Motor neuron (in vitro differentiated cells): ENCODE data around the gene EFNA1. TPM values are rescaled to one million over a fixed set of nuclear protein-coding genes. Genes with fewer than 3 reads are reported as not detected.
"Not testable (repeated sequence)": the region's sequence is repeated elsewhere in the genome, so short reads cannot be mapped to it uniquely, and the experiment has no call there.

Experiments used
- ATAC-seq, 8 experiments: fragments of 200-7000 bp; cut with Tn5 transposase; replicated peaks in 6 of 8; 2 replicates each; pipeline ENCODE4 v1.8.0; 2021; ENCODE audit warnings: mild to moderate bottlenecking in 8 of 8, moderate library complexity in 8 of 8
- H3K27ac ChIP-seq, 2 donors: fragments of 250-450 bp; sonication (Bioruptor Pico); 2 replicates each; pipeline ENCODE4 v1.9.0; 2021; ENCODE audit warnings: antibody characterized with exemption in 2 of 2, mild to moderate bottlenecking in 2 of 2, moderate library complexity in 1 of 2
- H3K4me1 ChIP-seq, 2 donors: fragments of 250-450 bp; sonication (Bioruptor Pico); replicated peaks in 1 of 2; 2 replicates each; pipeline ENCODE4 v1.6.1; 2021; ENCODE audit warnings: antibody characterized with exemption in 2 of 2, mild to moderate bottlenecking in 2 of 2, moderate library complexity in 1 of 2
- H3K4me3 ChIP-seq, 5 donors: fragments of 250-450 bp; sonication (Bioruptor Pico); 2 replicates each; pipeline ENCODE4 v1.9.0; 2021; ENCODE audit warnings: antibody characterized with exemption in 5 of 5, mild to moderate bottlenecking in 5 of 5, moderate library complexity in 4 of 5
- WGBS, 10 experiments: fragments of 450-650 bp; shearing (Covaris generic); methylation state at CpG; one replicate each; pipeline ENCODE4 v1.0.0; 2022; 5-methylcytosine and 5-hydroxymethylcytosine counted together
- in situ Hi-C, 9 experiments: fragments of 400-800 bp; cut with MboI; loops; one replicate each; pipeline ENCODE4 v1.15.0; 2021; ENCODE audit warnings: low sequenced_read_pairs in 9 of 9, low pct_unique_long_range_greater_than_20kb in 2 of 9; ENCODE audit not compliant: unreplicated experiment in 9 of 9
- total RNA-seq, 8 experiments: library from RNA; unstranded; fragments of 300-600 nt; gene quantifications; 2 replicates each; pipeline versions ENCODE4 v1.2.3 to v1.2.4, GENCODE V29; 2022

EFNA1 gene
- total RNA-seq, 8 experiments from 2014 or later: 0.92 to 61.0 (median 1.6) TPM

DNA sequence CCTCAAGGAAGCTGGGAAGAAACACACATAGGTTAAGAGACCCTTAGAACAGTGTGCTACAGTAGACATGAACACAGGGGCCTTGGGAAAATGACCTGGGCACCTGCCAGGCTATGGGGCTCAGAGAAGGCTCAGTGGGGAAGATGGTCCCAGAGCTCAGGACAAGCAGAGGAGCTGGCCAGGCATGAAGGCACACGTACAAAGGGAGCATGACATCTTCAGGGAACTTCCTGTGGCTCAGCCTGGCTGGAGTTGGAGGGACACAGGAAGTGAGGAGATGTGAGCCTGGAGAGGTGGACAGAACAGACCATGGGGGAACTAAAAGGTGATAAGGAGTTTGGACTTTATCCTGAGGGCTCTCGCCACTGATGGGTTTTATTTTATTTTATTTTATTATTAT is 4.2 kb downstream of the EFNA1 start:
- in situ Hi-C loops: no loop called here
- no peak for ATAC-seq
- peaks cover 27 to 37% of the 10 kb centered on the region in 2 donors for H3K4me1 ChIP-seq
- no peak overlapping the region for H3K27ac ChIP-seq
- 50 to 100% (median 80%) methylated on average over 1 to 2 of the region's 2 CpGs; no CpG with 5 or more reads in 4 of the 10 experiments for WGBS, 10 experiments
- no peak overlapping the region for H3K4me3 ChIP-seq

DNA sequence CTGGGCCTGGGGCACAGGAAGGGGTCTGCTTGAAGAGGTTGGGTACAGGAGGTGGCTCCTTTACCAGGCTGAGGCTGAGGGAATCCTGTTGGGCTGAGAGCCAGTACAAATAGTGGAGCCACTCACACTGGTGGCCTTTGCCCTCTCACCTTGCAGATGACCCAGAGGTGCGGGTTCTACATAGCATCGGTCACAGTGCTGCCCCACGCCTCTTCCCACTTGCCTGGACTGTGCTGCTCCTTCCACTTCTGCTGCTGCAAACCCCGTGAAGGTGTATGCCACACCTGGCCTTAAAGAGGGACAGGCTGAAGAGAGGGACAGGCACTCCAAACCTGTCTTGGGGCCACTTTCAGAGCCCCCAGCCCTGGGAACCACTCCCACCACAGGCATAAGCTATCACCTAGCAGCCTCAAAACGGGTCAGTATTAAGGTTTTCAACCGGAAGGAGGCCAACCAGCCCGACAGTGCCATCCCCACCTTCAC is 6.2 kb downstream of the EFNA1 start:
- H3K4me1 ChIP-seq: peaks cover 20 to 27% of the 10 kb centered on the region in 2 donors
- no peak for ATAC-seq
- WGBS, 10 experiments: 74 to 100% (median 88%) methylated on average over 1 to 5 of the region's 7 CpGs; no CpG with 5 or more reads in 4 of the 10 experiments
- in situ Hi-C loops: no loop called here
- H3K27ac ChIP-seq: no peak overlapping the region
- H3K4me3 ChIP-seq: no peak overlapping the region

DNA sequence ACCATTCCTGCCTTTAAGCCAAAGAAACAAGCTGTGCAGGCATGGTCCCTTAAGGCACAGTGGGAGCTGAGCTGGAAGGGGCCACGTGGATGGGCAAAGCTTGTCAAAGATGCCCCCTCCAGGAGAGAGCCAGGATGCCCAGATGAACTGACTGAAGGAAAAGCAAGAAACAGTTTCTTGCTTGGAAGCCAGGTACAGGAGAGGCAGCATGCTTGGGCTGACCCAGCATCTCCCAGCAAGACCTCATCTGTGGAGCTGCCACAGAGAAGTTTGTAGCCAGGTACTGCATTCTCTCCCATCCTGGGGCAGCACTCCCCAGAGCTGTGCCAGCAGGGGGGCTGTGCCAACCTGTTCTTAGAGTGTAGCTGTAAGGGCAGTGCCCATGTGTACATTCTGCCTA is 6.6 kb downstream of the EFNA1 start:
- no peak for ATAC-seq
- in situ Hi-C loops: no loop called here
- Histone ChIP-seq H3K4me1 (peaks cover 23 to 27% of the 10 kb centered on the region in 2 donors), H3K27ac (no peak overlapping the region), H3K4me3 (peak overlapping the region in 3 of 5 donors; percentile 65 to 81 (median 69))
- 33 to 67% (median 57%) methylated on average over 1 of the region's 1 CpG; no CpG with 5 or more reads in 7 of the 10 experiments for WGBS, 10 experiments

DNA sequence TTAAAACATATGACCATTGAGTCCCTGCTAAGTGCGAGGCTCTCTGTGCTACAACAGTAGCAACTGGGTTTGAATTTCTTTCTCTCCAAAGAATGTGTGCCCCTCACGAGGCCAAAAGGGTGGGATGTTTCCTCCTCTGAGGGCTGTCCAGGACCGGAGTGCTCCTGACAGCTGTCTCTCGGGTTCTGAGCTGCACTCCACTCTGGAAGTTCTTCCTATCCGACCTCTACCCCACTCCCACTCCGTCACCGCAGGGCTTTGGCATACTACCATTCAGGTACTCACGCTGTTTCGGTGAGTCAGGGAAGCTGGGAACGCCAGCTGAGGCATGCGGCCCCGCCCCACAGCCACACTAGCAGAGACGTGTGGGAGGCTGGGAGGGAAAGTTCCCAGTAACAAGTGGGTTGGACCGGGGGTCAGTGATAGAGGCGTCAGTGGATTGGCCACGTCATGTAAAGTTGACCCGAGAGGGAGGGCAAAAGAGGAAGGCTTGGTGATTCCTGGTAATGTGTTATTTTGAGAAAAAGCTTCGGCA is 7.3 kb downstream of the EFNA1 start:
- WGBS, 10 experiments: 0 to 25% (median 5%) methylated on average over 1 to 14 of the region's 18 CpGs; no CpG with 5 or more reads in 2 of the 10 experiments
- peak; percentile 43 to 70 (median 50) for ATAC-seq
- in situ Hi-C loops: no loop called here
- H3K27ac ChIP-seq: peak overlapping the region; percentile 78 to 83
- peaks cover 25% of the 10 kb centered on the region in 2 donors for H3K4me1 ChIP-seq
- H3K4me3 ChIP-seq: peak overlapping the region; percentile 65 to 81 (median 69)

DNA sequence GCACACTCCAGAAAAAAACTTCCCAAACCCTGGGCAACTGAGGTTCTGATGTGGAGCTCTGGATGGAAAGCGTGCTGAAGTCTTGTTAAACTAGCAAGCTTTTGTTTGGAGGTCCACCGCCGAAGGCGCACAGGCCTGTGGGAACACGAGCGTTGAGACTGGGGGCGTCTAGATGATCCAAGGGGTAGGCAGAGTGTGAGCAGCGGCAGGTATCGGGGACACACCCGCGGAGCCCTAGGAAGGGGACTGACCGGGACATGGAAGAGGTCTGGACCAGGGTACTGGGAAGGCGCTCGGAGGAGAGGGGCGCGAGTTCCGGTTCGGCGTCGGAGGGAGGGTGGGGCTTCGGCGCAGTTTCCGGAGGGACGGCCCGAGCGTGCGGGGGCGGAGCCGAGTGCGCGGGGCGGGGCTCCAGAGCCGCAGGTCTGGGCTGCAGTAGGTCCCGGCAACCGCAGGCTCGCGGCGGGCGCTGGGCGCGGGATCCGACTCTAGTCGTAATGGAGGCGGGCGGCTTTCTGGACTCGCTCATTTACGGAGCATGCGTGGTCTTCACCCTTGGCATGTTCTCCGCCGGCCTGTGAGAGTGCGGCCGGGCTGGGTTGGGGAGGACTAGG is 7.8 kb downstream of the EFNA1 start, which contains the start of gene SLC50A1:
Gene SLC50A1, plus strand, starts transcription at position 438 of the 614 bp plus-strand sequence. Its CDS starts 60 bp downstream, at position 498.
- ATAC-seq: peak; percentile 65 to 89 (median 86)
- peaks cover 19% of the 10 kb centered on the region in 2 donors for H3K4me1 ChIP-seq
- 0 to 3% (median 0%) methylated on average over 3 to 25 of the region's 52 CpGs; no CpG with 5 or more reads in 4 of the 10 experiments for WGBS, 10 experiments
- H3K4me3 ChIP-seq: peak within 1 kb of the TSS; percentile 65 to 81 (median 69)
- in situ Hi-C loops: no loop called here
- peak within 1 kb of the TSS; percentile 83 to 87 for H3K27ac ChIP-seq

DNA sequence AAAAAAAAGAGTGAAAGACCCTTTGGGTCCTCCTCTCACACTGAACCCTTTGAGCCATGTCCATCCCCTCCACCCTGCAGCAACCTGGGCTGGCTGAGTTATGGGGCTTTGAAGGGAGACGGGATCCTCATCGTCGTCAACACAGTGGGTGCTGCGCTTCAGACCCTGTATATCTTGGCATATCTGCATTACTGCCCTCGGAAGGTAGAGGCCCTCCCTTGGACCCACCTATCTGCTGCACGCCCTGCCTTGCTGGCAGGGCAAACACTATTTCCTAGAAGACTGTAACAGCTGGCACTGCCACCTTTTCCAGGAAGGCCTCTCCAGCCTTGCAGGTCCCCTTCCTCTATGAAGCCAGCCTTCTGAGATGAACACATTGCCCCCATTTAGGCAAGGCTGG is 9.1 kb downstream of the EFNA1 start:
- ATAC-seq: no peak
- Histone ChIP-seq H3K4me3 (peak overlapping the region; percentile 65 to 81 (median 69)), H3K27ac (peak overlapping the region; percentile 80 to 87), H3K4me1 (peaks cover 17 to 19% of the 10 kb centered on the region in 2 donors)
- 10 to 61% (median 44%) methylated on average over 2 to 6 of the region's 6 CpGs; no CpG with 5 or more reads in 5 of the 10 experiments for WGBS, 10 experiments
- in situ Hi-C loops: no loop called here

DNA sequence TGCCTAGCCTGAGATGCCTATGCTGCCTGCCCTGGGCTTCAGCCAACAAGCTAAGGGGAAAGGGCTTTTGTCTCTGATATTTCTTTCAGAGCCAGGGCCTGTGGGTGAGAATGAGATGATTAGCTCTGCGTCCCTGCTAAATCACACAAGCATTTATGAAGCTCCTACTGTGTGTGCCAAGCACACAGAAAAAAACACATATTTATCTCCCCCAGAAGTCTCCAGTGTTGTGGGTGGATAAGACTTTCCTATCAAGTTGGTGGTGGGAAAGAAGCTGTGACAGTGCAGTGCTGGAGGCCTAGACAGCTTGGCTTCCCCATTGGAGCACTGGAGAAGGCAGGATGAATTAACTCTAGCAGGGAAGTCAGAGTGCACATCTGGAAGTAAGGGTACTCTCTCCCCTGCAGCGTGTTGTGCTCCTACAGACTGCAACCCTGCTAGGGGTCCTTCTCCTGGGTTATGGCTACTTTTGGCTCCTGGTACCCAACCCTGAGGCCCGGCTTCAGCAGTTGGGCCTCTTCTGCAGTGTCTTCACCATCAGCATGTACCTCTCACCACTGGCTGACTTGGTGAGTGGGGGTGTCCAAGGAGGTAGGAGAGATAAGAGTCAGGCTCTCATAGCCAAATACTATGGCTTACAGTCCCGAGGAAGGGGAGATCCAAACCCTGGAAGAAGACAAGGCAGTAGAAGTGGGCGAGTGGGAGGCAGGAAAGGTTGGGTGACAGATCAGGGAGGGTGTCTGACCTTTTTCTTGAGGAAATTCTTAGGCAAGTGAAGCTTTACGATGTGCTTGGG is 9.7 kb downstream of the EFNA1 start:
- 70 to 96% (median 84%) methylated on average over 1 to 6 of the region's 6 CpGs; no CpG with 5 or more reads in 4 of the 10 experiments for WGBS, 10 experiments
- in situ Hi-C loops: no loop called here
- peak overlapping the region; percentile 80 to 87 for H3K27ac ChIP-seq
- peaks cover 17 to 19% of the 10 kb centered on the region in 2 donors for H3K4me1 ChIP-seq
- no peak for ATAC-seq
- peak overlapping the region in 3 of 5 donors; percentile 65 to 69 (median 65) for H3K4me3 ChIP-seq

DNA sequence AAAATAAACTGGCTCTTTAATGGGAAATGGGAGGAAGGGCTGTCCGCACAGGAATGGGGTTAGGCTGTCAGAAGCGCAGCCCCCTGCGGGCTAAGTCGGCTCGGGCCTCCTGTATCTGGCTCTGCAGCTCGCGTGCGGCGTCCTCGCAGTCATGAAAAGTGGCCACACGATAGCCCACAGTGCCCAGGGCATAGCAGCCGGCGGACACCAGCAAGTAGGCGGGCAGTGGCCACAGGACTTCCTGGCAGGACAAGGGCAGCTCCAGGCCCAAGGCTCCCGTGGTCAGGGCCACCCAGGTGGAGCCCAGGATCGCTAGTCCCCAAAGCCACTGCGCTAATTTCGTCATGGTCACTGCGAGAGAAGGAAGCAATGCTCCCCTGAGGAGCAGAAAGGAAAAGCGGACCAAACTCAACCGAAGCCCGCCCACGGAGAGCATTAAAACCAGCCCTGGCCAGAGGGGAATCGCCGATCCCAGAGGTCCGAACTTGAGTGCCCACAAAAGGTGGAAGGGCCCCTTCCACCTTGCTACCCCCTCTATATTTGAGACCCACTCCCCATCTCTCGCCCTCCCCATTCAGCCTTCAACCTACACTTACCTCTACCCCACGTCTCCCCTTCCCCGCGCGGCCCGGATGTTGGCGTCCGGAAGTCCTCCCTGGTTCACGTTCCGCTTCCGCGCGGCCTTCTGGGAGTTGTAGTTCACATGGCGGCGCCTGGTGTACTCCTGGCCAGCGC is 12.4 kb downstream of the EFNA1 start, which contains the start of gene DPM3:
Gene DPM3, minus strand, starts transcription at position 637 of the 735 bp plus-strand sequence. Its CDS starts 291 bp downstream, at position 346.
- 0 to 4% (median 1%) methylated on average over 2 to 19 of the region's 42 CpGs; no CpG with 5 or more reads in 3 of the 10 experiments for WGBS, 10 experiments
- Histone ChIP-seq H3K4me1 (peaks cover 10 to 14% of the 10 kb centered on the region in 2 donors), H3K27ac (peak within 1 kb of the TSS; percentile 86 to 90), H3K4me3 (peak within 1 kb of the TSS; percentile 68 to 84 (median 72))
- peak; percentile 51 to 68 (median 64) for ATAC-seq
- in situ Hi-C loops: no loop called here

DNA sequence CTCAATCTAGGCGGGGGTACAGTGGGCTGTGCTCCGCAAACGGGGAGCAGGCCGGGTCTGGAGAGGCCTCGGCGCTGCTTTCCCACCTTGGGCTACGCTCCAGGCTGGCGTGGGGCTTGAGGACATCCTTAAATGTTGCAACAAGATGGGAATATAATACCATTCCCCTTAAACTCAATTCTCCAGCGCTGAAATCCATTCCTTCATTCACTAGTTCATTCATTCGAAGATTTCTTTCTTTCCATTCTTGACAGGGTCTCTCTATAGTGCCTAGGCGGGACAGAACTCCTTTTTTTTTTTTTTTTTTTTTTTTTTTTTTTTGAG is 12.9 kb downstream of the EFNA1 start:
- Histone ChIP-seq H3K4me3 (peak overlapping the region; percentile 68 to 84 (median 72)), H3K4me1 (peaks cover 10 to 14% of the 10 kb centered on the region in 2 donors), H3K27ac (peak overlapping the region in 1 of 2 donors; percentile 90)
- in situ Hi-C loops: no loop called here
- ATAC-seq: no peak
- WGBS, 10 experiments: 0 to 40% (median 13%) methylated on average over 2 to 10 of the region's 11 CpGs

DNA sequence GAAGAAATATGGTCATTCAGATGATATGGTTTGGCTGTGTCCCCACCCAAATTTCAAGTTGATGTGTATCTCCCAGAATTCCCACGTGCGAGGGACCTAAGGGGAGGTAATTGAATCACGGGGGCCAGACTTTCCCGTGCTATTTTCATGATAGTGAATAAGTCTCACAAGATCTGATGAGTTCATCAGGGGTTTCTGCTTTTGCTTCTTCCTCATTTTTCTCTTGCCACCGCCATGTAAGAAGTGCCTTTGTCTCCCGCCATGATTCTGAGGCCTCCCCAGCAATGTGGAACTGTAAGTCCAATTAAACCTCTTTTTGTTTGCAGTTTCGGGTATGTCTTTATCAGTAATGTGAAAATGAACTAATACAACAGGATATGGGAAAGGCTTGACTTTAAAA is 14.1 kb downstream of the EFNA1 start:
- Histone ChIP-seq H3K4me1 (peaks cover 8 to 9% of the 10 kb centered on the region in 2 donors), H3K27ac (no peak overlapping the region), H3K4me3 (no peak overlapping the region)
- WGBS, 10 experiments: 53 to 100% (median 78%) methylated on average over 2 to 7 of the region's 7 CpGs
- ATAC-seq: no peak
- in situ Hi-C loops: no loop called here

DNA sequence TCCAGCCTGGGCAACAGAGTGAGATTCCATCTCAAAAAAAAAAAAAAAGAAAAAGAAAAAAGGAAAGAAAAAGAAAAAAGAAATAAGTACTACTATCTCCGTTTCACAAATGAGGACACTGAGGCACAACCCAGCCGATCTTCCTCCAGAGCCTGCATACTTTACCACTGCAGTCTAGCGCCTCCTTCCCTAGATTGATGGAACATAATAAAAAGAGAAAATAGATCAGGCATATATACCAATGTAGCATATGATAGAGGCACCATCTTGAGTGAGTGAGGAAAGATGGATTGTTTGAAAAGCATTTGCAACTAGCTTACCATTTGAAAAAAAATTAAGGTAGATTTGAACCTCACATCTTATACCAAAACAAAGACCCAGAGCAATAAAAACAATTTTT is 17.8 kb downstream of the EFNA1 start:
- Histone ChIP-seq H3K4me3 (no peak overlapping the region), H3K4me1 (no peaks in the 10 kb centered on the region), H3K27ac (no peak overlapping the region)
- in situ Hi-C loops: no loop called here
- ATAC-seq: no peak
- 45 to 94% (median 71%) methylated on average over 2 to 3 of the region's 3 CpGs for WGBS, 10 experiments

DNA sequence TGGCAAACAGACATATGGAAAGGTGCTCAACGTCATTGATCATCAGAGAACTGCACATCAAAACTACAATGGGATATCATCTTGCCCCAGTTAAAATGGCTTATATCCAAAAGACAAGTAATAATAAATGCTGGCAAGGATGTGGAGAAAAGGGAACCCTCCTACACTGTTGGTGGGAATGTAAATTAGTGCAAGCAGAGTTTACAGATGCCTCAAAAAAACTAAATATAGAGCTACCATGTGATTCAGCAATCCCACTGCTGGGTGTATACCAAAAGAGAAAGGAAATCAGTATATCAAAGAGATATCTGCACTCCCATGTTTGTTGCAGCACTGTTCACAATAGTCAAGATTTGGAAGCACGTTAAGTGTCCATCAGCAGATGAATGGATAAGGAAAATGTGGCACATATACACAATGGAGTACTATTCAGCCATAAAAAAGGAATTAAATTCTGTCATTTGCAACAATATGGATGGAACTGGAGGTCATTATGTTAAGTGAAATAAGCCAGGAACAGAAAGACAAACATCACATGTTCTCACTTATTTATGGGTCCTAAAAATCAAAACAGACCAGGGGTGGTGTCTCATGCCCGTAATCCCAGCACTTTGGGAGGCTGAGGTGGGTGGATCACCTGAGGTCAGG is 28.4 kb downstream of the EFNA1 start:
- H3K4me3 ChIP-seq, H3K27ac ChIP-seq, H3K4me1 ChIP-seq, in situ Hi-C loops: not testable (repeated sequence)
- ATAC-seq: peak in 2 of 8 experiments; percentile 32 to 49
- WGBS, 10 experiments: 11 to 68% (median 37%) methylated on average over 1 to 3 of the region's 3 CpGs
